Right atrium auricular region (tissue), 2 donors: ENCODE measurements around the gene EMC10. TPM values are rescaled to one million over a fixed set of nuclear protein-coding genes. Genes with fewer than 3 reads are reported as not detected.

Source experiments
- DNase-seq: peaks from one replicate; pipeline ENCODE4 v3.0.0-alpha.2; 2019; ENCODE audit warnings: low spot score
- H3K27ac ChIP-seq, 2 donors: fragments of 200-600 bp; sonication (generic); 1 replicate in 1 of 2; 2 replicates in 1 of 2; pipeline ENCODE4 v1.5.1; 2016 to 2019
- H3K27me3 ChIP-seq, 2 donors: fragments of 200-600 bp; sonication (generic); one replicate each; pipeline versions ENCODE4 v1.5.1 to v1.6.0; 2017 to 2019
- H3K36me3 ChIP-seq: fragments of 200-600 bp; sonication (generic); one replicate; pipeline ENCODE4 v1.5.1; 2016
- H3K4me1 ChIP-seq, 2 donors: fragments of 200-600 bp; sonication (generic); one replicate each; pipeline versions ENCODE4 v1.5.1 to v1.6.0; 2017 to 2019
- H3K4me3 ChIP-seq, 2 donors: fragments of 200-600 bp; sonication (generic); 1 replicate in 1 of 2; 2 replicates in 1 of 2; pipeline ENCODE4 v1.5.1; 2017 to 2019; ENCODE audit warnings: mild to moderate bottlenecking in 1 of 2, moderate library complexity in 1 of 2
- H3K9me3 ChIP-seq, 2 donors: fragments of 200-600 bp; sonication (generic); one replicate each; pipeline ENCODE4 v1.5.1; 2019
- CTCF ChIP-seq, 2 donors: fragments of 200-600 bp; sonication (generic); IDR thresholded peaks; one replicate each; pipeline ENCODE4 v1.5.1; 2019; ENCODE audit warnings: antibody characterized with exemption in 2 of 2
- total RNA-seq, 2 donors: library from RNA; depleted of rRNA; stranded (reverse); fragments of >200 nt; gene quantifications; one replicate each; pipeline ENCODE4 v1.1.0, GENCODE V29; 2016

The EMC10 gene
- total RNA-seq, 2 donors from 2014 or later: 94.9 to 112 TPM

- H3K27me3 ChIP-seq: no peaks in the 10 kb centered on the region
- H3K4me1 ChIP-seq: peaks cover 0 to 18% of the 10 kb centered on the region in 2 donors
- no peak for TF ChIP-seq CTCF (IDR thresholded peaks at IDR 0.05)
- H3K4me3 ChIP-seq: no peak overlapping the region
- no peaks in the 10 kb centered on the region for H3K9me3 ChIP-seq
- DNase-seq: no peak
- no peaks in the 10 kb centered on the region for H3K36me3 ChIP-seq
- no peak overlapping the region for H3K27ac ChIP-seq
Observed at GRCh38 chr19:50493171-50493570, 16.9 kb downstream of the EMC10 start.

- H3K4me1 ChIP-seq: peaks cover 0 to 18% of the 10 kb centered on the region in 2 donors
- no peaks in the 10 kb centered on the region for H3K9me3 ChIP-seq
- no peaks in the 10 kb centered on the region for H3K36me3 ChIP-seq
- H3K27ac ChIP-seq: no peak overlapping the region
- H3K27me3 ChIP-seq: no peaks in the 10 kb centered on the region
- DNase-seq: no peak
- no peak overlapping the region for H3K4me3 ChIP-seq
- TF ChIP-seq CTCF (IDR thresholded peaks at IDR 0.05): no peak
Observed at GRCh38 chr19:50494186-50495019, 18.1 kb downstream of the EMC10 start.

GRCh38 chr19:50495020-50495531 is 18.8 kb downstream of the EMC10 start:
- no peaks in the 10 kb centered on the region for H3K9me3 ChIP-seq
- no peaks in the 10 kb centered on the region for H3K36me3 ChIP-seq
- no peak overlapping the region for H3K4me3 ChIP-seq
- no peak for DNase-seq
- no peak for TF ChIP-seq CTCF (IDR thresholded peaks at IDR 0.05)
- H3K4me1 ChIP-seq: peaks cover 0 to 18% of the 10 kb centered on the region in 2 donors
- no peaks in the 10 kb centered on the region for H3K27me3 ChIP-seq
- H3K27ac ChIP-seq: no peak overlapping the region

- no peaks in the 10 kb centered on the region for H3K36me3 ChIP-seq
Observed at GRCh38 chr19:50496189-50497021, 20.1 kb downstream of the EMC10 start.

GRCh38 chr19:50497022-50497405 is 20.7 kb downstream of the EMC10 start:
- peak overlapping the region; percentile 87 to 94 for H3K27ac ChIP-seq
- H3K4me1 ChIP-seq: peaks cover 0 to 3% of the 10 kb centered on the region in 2 donors
- TF ChIP-seq CTCF (IDR thresholded peaks at IDR 0.05): no peak
- no peaks in the 10 kb centered on the region for H3K9me3 ChIP-seq
- H3K36me3 ChIP-seq: no peaks in the 10 kb centered on the region
- DNase-seq: no peak
- H3K4me3 ChIP-seq: peak overlapping the region; percentile 53 to 60
- no peaks in the 10 kb centered on the region for H3K27me3 ChIP-seq

More at GRCh38 chr19:50496189-50497021, 20.1 kb downstream of the EMC10 start:
- H3K27me3 ChIP-seq: no peaks in the 10 kb centered on the region
- H3K9me3 ChIP-seq: no peaks in the 10 kb centered on the region
- H3K4me3 ChIP-seq: peak overlapping the region in 1 of 2 donors; percentile 53
- peak overlapping the region; percentile 87 to 94 for H3K27ac ChIP-seq
- no peak for DNase-seq
- H3K4me1 ChIP-seq: peaks cover 0 to 9% of the 10 kb centered on the region in 2 donors
- TF ChIP-seq CTCF (IDR thresholded peaks at IDR 0.05): peak in 1 of 2 donors; percentile 17
